SK-N-SH treated with all-trans-retinoic acid at 6 μM for 48 hours (cell line): ENCODE results near the gene PDE9A.

Experiments
- ATAC-seq: fragments of 200-7000 bp; cut with Tn5 transposase; 3 replicates; pipeline ENCODE4 v1.9.1; 2020; ENCODE audit warnings: mild to moderate bottlenecking, moderate library complexity
- ARNTL ChIP-seq: fragments of 450-650 bp; formaldehyde crosslinking; IDR thresholded peaks from 2 replicates; pipeline ENCODE4 v1.5.0; 2020; ENCODE audit warnings: low read depth, mild to moderate bottlenecking, moderate library complexity, borderline replicate concordance
- CREB5 ChIP-seq: fragments of 250-450 bp; sonication (Bioruptor Pico); IDR thresholded peaks from 2 replicates; pipeline ENCODE4 v1.5.1; 2020; ENCODE audit warnings: low read depth, mild to moderate bottlenecking, moderate library complexity
- CSRNP3 ChIP-seq: fragments of 250-450 bp; sonication (Bioruptor Pico); IDR thresholded peaks from 2 replicates; pipeline ENCODE4 v1.5.1; 2021; ENCODE audit warnings: mild to moderate bottlenecking, moderate library complexity
- ESRRG ChIP-seq: fragments of 250-450 bp; sonication (Bioruptor Pico); IDR thresholded peaks from 2 replicates; pipeline ENCODE4 v1.6.1; 2021; ENCODE audit warnings: mild to moderate bottlenecking
- GLIS3 ChIP-seq: fragments of 250-450 bp; sonication (Bioruptor Pico); IDR thresholded peaks from 2 replicates; pipeline ENCODE4 v1.5.0; 2020; ENCODE audit warnings: mild to moderate bottlenecking, moderate library complexity
- ISL1 ChIP-seq: fragments of 250-450 bp; sonication (Bioruptor Pico); IDR thresholded peaks from 2 replicates; pipeline ENCODE4 v2.1.2; 2022; ENCODE audit warnings: mild to moderate bottlenecking, moderate library complexity
- PATZ1 ChIP-seq: fragments of 250-450 bp; sonication (Bioruptor Pico); IDR thresholded peaks from 2 replicates; pipeline ENCODE4 v1.8.0; 2020; ENCODE audit warnings: mild to moderate bottlenecking, moderate library complexity, borderline replicate concordance
- PPARA ChIP-seq: fragments of 250-450 bp; sonication (Bioruptor Pico); IDR thresholded peaks from 2 replicates; pipeline ENCODE4 v1.5.0; 2020; ENCODE audit warnings: mild to moderate bottlenecking, borderline replicate concordance
- SNAI2 ChIP-seq: fragments of 250-450 bp; sonication (Bioruptor Pico); IDR thresholded peaks from 2 replicates; pipeline ENCODE4 v1.5.0; 2020; ENCODE audit warnings: mild to moderate bottlenecking, moderate library complexity
- TOX ChIP-seq: fragments of 250-450 bp; sonication (Bioruptor Pico); IDR thresholded peaks from 2 replicates; pipeline ENCODE4 v1.8.0; 2021; ENCODE audit warnings: mild to moderate bottlenecking, moderate library complexity, borderline replicate concordance
- ZC3H10 ChIP-seq: fragments of 250-450 bp; sonication (Bioruptor Pico); IDR thresholded peaks from 2 replicates; pipeline ENCODE4 v1.5.1; 2021; ENCODE audit warnings: mild to moderate bottlenecking, moderate library complexity
- ZFP3 ChIP-seq: fragments of 250-450 bp; sonication (Bioruptor Pico); IDR thresholded peaks from 2 replicates; pipeline ENCODE4 v1.5.0; 2020; ENCODE audit warnings: mild to moderate bottlenecking, moderate library complexity
- ZFP30 ChIP-seq: fragments of 450-650 bp; formaldehyde crosslinking; IDR thresholded peaks from 2 replicates; pipeline ENCODE4 v1.5.0; 2022; ENCODE audit warnings: mild to moderate bottlenecking, moderate library complexity
- ZNF70 ChIP-seq: fragments of 450-650 bp; formaldehyde crosslinking; IDR thresholded peaks from 2 replicates; pipeline ENCODE4 v1.5.0; 2020; ENCODE audit warnings: mild to moderate bottlenecking, moderate library complexity
- ZNF8 ChIP-seq: fragments of 450-650 bp; formaldehyde crosslinking; IDR thresholded peaks from 2 replicates; pipeline ENCODE4 v1.5.0; 2020; ENCODE audit warnings: mild to moderate bottlenecking, moderate library complexity
- TF ChIP-seq, protein P1 (sequence below): fragments of 250-450 bp; sonication (Bioruptor Pico); IDR thresholded peaks from 2 replicates; pipeline ENCODE4 v1.8.0; 2021; ENCODE audit warnings: low read depth, mild to moderate bottlenecking, moderate library complexity, borderline replicate concordance
- TF ChIP-seq, protein P2 (sequence below): fragments of 250-450 bp; sonication (Bioruptor Pico); IDR thresholded peaks from 2 replicates; pipeline ENCODE4 v1.5.0; 2020; ENCODE audit warnings: mild to moderate bottlenecking, moderate library complexity

PDE9A gene

GRCh38 chr21:42611852-42612251 lies 41.6 kb upstream of the PDE9A start:
- TF ChIP-seq ZNF70 (CRISPR knock-in tag) = no peak
- TF ChIP-seq, protein P1, sequence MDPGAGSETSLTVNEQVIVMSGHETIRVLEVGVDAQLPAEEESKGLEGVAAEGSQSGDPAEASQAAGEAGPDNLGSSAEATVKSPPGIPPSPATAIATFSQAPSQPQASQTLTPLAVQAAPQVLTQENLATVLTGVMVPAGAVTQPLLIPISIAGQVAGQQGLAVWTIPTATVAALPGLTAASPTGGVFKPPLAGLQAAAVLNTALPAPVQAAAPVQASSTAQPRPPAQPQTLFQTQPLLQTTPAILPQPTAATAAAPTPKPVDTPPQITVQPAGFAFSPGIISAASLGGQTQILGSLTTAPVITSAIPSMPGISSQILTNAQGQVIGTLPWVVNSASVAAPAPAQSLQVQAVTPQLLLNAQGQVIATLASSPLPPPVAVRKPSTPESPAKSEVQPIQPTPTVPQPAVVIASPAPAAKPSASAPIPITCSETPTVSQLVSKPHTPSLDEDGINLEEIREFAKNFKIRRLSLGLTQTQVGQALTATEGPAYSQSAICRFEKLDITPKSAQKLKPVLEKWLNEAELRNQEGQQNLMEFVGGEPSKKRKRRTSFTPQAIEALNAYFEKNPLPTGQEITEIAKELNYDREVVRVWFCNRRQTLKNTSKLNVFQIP (CRISPR knock-in tag) = no peak
- no peak for TF ChIP-seq ZNF8
- TF ChIP-seq GLIS3 = no peak
- no peak for TF ChIP-seq CREB5
- TF ChIP-seq, protein P2, sequence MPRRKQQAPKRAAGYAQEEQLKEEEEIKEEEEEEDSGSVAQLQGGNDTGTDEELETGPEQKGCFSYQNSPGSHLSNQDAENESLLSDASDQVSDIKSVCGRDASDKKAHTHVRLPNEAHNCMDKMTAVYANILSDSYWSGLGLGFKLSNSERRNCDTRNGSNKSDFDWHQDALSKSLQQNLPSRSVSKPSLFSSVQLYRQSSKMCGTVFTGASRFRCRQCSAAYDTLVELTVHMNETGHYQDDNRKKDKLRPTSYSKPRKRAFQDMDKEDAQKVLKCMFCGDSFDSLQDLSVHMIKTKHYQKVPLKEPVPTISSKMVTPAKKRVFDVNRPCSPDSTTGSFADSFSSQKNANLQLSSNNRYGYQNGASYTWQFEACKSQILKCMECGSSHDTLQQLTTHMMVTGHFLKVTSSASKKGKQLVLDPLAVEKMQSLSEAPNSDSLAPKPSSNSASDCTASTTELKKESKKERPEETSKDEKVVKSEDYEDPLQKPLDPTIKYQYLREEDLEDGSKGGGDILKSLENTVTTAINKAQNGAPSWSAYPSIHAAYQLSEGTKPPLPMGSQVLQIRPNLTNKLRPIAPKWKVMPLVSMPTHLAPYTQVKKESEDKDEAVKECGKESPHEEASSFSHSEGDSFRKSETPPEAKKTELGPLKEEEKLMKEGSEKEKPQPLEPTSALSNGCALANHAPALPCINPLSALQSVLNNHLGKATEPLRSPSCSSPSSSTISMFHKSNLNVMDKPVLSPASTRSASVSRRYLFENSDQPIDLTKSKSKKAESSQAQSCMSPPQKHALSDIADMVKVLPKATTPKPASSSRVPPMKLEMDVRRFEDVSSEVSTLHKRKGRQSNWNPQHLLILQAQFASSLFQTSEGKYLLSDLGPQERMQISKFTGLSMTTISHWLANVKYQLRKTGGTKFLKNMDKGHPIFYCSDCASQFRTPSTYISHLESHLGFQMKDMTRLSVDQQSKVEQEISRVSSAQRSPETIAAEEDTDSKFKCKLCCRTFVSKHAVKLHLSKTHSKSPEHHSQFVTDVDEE = no peak
- no peak for TF ChIP-seq ZC3H10 (CRISPR knock-in tag)
- TF ChIP-seq ISL1 = no peak
- TF ChIP-seq CSRNP3 (CRISPR knock-in tag) = no peak
- TF ChIP-seq ARNTL (CRISPR knock-in tag) = no peak
- TF ChIP-seq PPARA (CRISPR knock-in tag) = no peak
- TF ChIP-seq SNAI2 (CRISPR knock-in tag) = no peak
- no peak for ATAC-seq

DNA sequence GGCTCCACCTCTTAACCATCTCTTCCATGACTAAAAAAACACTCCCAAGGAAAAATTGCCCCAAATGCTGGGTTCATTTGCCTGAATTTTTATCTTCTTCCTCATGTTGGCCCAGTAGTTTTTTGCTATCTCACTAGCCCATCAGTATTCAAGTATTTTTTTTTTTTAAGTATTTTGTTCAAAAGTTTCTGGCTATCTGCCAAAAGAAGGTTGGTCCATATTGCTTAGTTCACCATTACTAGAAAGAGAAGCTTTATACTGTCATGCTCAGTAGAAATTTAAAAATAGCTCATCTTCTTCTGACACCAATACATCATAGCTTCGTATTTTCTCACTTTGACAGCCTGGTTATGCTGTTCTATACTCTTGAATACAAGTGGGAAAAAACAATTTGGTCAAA lies 41.0 kb upstream of the PDE9A start:
- ATAC-seq = no peak
- TF ChIP-seq, protein P1 (CRISPR knock-in tag) = no peak

DNA sequence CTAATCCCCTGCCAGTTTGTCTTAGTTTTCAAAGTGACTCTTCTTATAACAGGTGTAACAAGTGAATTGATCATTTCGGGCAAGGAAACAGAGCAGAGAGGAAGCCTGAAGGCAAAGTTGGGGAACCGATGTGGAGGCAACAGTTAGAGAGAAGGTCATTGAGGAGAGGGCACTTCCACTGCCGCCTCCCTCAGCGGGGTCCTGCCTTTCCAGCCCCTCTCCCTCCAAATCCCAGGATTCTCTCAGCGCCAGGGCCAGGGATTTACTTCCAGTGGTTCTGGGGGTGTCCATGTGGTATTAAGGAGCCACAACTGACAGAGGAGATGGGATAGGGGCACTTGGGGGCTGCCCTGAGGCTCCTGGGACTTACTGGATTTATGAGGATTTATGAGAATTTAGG lies 39.7 kb upstream of the PDE9A start:
- ATAC-seq = no peak
- TF ChIP-seq ZFP3 (CRISPR knock-in tag) = no peak
- TF ChIP-seq, protein P1 (CRISPR knock-in tag) = no peak
- no peak for TF ChIP-seq PPARA (CRISPR knock-in tag)
- TF ChIP-seq ZFP30 (CRISPR knock-in tag) = no peak
- TF ChIP-seq ZNF70 (CRISPR knock-in tag) = no peak
- TF ChIP-seq PATZ1 (CRISPR knock-in tag) = no peak
- TF ChIP-seq TOX = no peak
- TF ChIP-seq, protein P2 = no peak
- no peak for TF ChIP-seq ESRRG (CRISPR knock-in tag)
